ENCODE data around the gene PDE1A.

GRCh38 chr2:182318466-182319220, 108.2 kb downstream of the PDE1A start:
- no peak for TF ChIP-seq CTCF (IDR thresholded peaks at IDR 0.05)
- TF ChIP-seq POLR2A (IDR thresholded peaks at IDR 0.05) = no peak

Measured in thyroid gland (tissue), 4 donors.